GM12878 (cell line): ENCODE measurements around the gene APCDD1L. TPM values are rescaled to one million over a fixed set of nuclear protein-coding genes. Genes with fewer than 3 reads are reported as not detected.

ENCODE experiments used
- ATAC-seq: fragments of 200-7000 bp; cut with Tn5 transposase; 3 replicates; pipeline ENCODE4 v1.9.1; 2020; ENCODE audit warnings: mild to moderate bottlenecking, moderate library complexity
- BruUV-seq: library from RNA; stranded (reverse); fragments of 400-500 nt; replicated peaks from 2 replicates; lab custom pipeline; 2021; lab: Mats Ljungman, UMichigan
- CTCF ChIA-PET: fragments of 300-600 bp; sonication (Branson Sonifier 250); formaldehyde crosslinking; extraction: SDS; loops from one replicate; lab custom pipeline; 2021; ENCODE audit warnings: inconsistent platforms; lab: Yijun Ruan, JAX
- POLR2A ChIA-PET: fragments of 350-600 bp; formaldehyde crosslinking; extraction: SDS; loops from one replicate; lab custom pipeline; 2021; ENCODE audit warnings: inconsistent platforms; lab: Charles Lee
- RAD21 ChIA-PET: fragments of 300-600 bp; sonication (Branson Sonifier 250); formaldehyde crosslinking; loops from one replicate; lab custom pipeline; 2023; ENCODE audit warnings: antibody characterized with exemption; ENCODE audit not compliant: unreplicated experiment; lab: Charles Lee
- SMC1A ChIA-PET: fragments of 300-600 bp; sonication (Branson Sonifier 250); formaldehyde crosslinking; loops from one replicate; lab custom pipeline; 2023; ENCODE audit not compliant: unreplicated experiment, uncharacterized antibody; lab: Charles Lee
- DNase-seq: peaks from one replicate; pipeline ENCODE4 v3.0.0-alpha.2; 2011; ENCODE audit warnings: low read depth, low spot score
- FAIRE-seq: peaks from 3 replicates; lab custom pipeline; 2011; peaks lifted over from hg19 to GRCh38; lab: Jason Lieb, UNC
- H2AFZ ChIP-seq: 2 replicates; pipeline ENCODE4 v1.6.0; 2011; ENCODE audit warnings: low read depth, low read length, control low read depth; ENCODE audit not compliant: control insufficient read depth
- H3K27ac ChIP-seq: 2 replicates; pipeline ENCODE4 v1.5.1; 2011; ENCODE audit warnings: control low read depth; ENCODE audit not compliant: control insufficient read depth, insufficient read depth
- H3K27me3 ChIP-seq, 2 experiments: replicated peaks in 1 of 2; 2 replicates each; pipeline versions ENCODE4 v1.6.0 to v1.6.1; 2011; ENCODE audit warnings: low read length in 1 of 2; ENCODE audit not compliant: control insufficient read depth in 2 of 2, insufficient read depth in 2 of 2
- H3K36me3 ChIP-seq, 2 experiments: 2 replicates each; pipeline ENCODE4 v1.5.1; 2011; ENCODE audit warnings: low read length in 1 of 2; ENCODE audit not compliant: control insufficient read depth in 2 of 2, insufficient read depth in 2 of 2
- H3K4me1 ChIP-seq: 2 replicates; pipeline ENCODE4 v1.6.1; 2011; ENCODE audit warnings: mild to moderate bottlenecking, low read length, moderate library complexity, mixed read lengths; ENCODE audit not compliant: control insufficient read depth, insufficient read depth
- H3K4me2 ChIP-seq: 2 replicates; pipeline ENCODE4 v1.6.0; 2011; ENCODE audit warnings: control low read depth; ENCODE audit not compliant: control insufficient read depth, insufficient read depth
- H3K4me3 ChIP-seq: fragments of 200-600 bp; sonication (generic); 2 replicates; pipeline ENCODE4 v1.5.1; 2016
- H3K79me2 ChIP-seq: 2 replicates; pipeline ENCODE4 v1.6.0; 2011; ENCODE audit warnings: low read length; ENCODE audit not compliant: control insufficient read depth, insufficient read depth
- H3K9ac ChIP-seq: 2 replicates; pipeline ENCODE4 v1.8.0; 2011; ENCODE audit warnings: low read length, control low read depth, mixed read lengths; ENCODE audit not compliant: control insufficient read depth, insufficient read depth
- H3K9me3 ChIP-seq: replicated peaks from 3 replicates; pipeline ENCODE4 v1.5.1; 2011; ENCODE audit warnings: mild to moderate bottlenecking, low read length; ENCODE audit not compliant: control insufficient read depth, insufficient read depth
- H4K20me1 ChIP-seq: 2 replicates; pipeline ENCODE4 v1.6.0; 2011; ENCODE audit not compliant: control insufficient read depth, insufficient read depth
- E2F4 ChIP-seq: IDR thresholded peaks from 2 replicates; pipeline ENCODE4 v1.6.1; 2012; ENCODE audit warnings: low read depth, low read length, improper control_type of control experiment
- E2F8 ChIP-seq: fragments of 450-650 bp; IDR thresholded peaks from 2 replicates; pipeline ENCODE4 v1.6.1; 2018; ENCODE audit warnings: mild to moderate bottlenecking, low read depth, moderate library complexity; ENCODE audit not compliant: partially characterized antibody
- ELK1 ChIP-seq: IDR thresholded peaks from 2 replicates; pipeline ENCODE4 v1.6.1; 2012; ENCODE audit warnings: low read depth, low read length, improper control_type of control experiment
- EP300 ChIP-seq, 2 experiments: fragments of 150-350 bp in 1 of 2; IDR thresholded peaks; 2 replicates each; pipeline ENCODE4 v1.6.1; 2011 to 2012; ENCODE audit warnings: low read depth in 2 of 2, low read length in 2 of 2, borderline replicate concordance in 1 of 2, improper control_type of control experiment in 1 of 2, inconsistent platforms in 1 of 2; ENCODE audit not compliant: control insufficient read depth in 1 of 2
- LARP7 ChIP-seq: fragments of 450-650 bp; IDR thresholded peaks from 2 replicates; pipeline ENCODE4 v1.6.1; 2017; ENCODE audit warnings: mild to moderate bottlenecking
- RELB ChIP-seq: fragments of 450-650 bp; IDR thresholded peaks from 2 replicates; pipeline ENCODE4 v1.6.1; 2017; ENCODE audit warnings: low read depth, mild to moderate bottlenecking, moderate library complexity
- STAT3 ChIP-seq: IDR thresholded peaks from 2 replicates; pipeline ENCODE4 v1.6.1; 2011; ENCODE audit warnings: low read depth, low read length, improper control_type of control experiment
- TAF1 ChIP-seq: IDR thresholded peaks from 2 replicates; pipeline ENCODE4 v1.6.1; 2011; ENCODE audit warnings: mild to moderate bottlenecking, low read depth, low read length, borderline replicate concordance
- ZNF207 ChIP-seq: fragments of 450-650 bp; IDR thresholded peaks from 2 replicates; pipeline ENCODE4 v1.6.1; 2014; ENCODE audit warnings: antibody characterized with exemption, mild to moderate bottlenecking, borderline replicate concordance
- ZNF592 ChIP-seq: fragments of 450-650 bp; IDR thresholded peaks from 2 replicates; pipeline ENCODE4 v1.6.1; 2017; ENCODE audit warnings: mild to moderate bottlenecking, moderate library complexity
- WGBS: methylation state at CpG from one replicate; pipeline ENCODE4 v1.1.6; 2016; ENCODE audit warnings: low lambda C conversion rate; ENCODE audit not compliant: insufficient replicate concordance, insufficient coverage; ENCODE audit errors: missing lambda C conversion rate; 5-methylcytosine and 5-hydroxymethylcytosine counted together
- in situ Hi-C: fragments of 300-500 bp; cut with MboI; formaldehyde crosslinking; loops from 9 replicates; pipeline ENCODE4 v1.14.3; 2018; ENCODE audit warnings: mixed read lengths
- intact Hi-C: fragments of 100-400 bp; cut with micrococcal nuclease; formaldehyde crosslinking; loops from one replicate; pipeline ENCODE4 v1.14.2; 2022; ENCODE audit not compliant: unreplicated experiment
- polyA plus RNA-seq, 11 experiments: library from polyadenylated mRNA; depleted of rRNA in 4 of 11; unstranded in 6 of 11; stranded (reverse) in 5 of 11; fragments of >200 nt; fragmentation: Nextera tagmentation in 4 of 11; fragmentation: Illumina TruSeq in 1 of 11; extraction: Ambion mirVana in 4 of 11; extraction: Trizol in 1 of 11; gene quantifications; 1 replicate in 1 of 11; 2 replicates in 10 of 11; pipeline versions ENCODE4 v1.2.1 to v1.2.3, GENCODE V29; 2011 to 2016; ENCODE audit warnings: inconsistent platforms in 2 of 11, missing spikeins in 2 of 11, low read depth in 1 of 11
- total RNA-seq, 4 experiments: library from RNA; depleted of rRNA in 3 of 4; stranded (reverse); fragments of >200 nt in 3 of 4; fragmentation: Illumina TruSeq in 1 of 4; extraction: Trizol in 1 of 4; gene quantifications; 2 replicates each; pipeline versions ENCODE4 v1.2.1 to v1.2.3, GENCODE V29; 2013 to 2021

The APCDD1L gene
- total and polyA plus RNA-seq, 10 of the 15 experiments (the other 5 are each of a cell fraction or from before 2014, with no cell fraction given), result 0.14 to 0.50 TPM; not detected in 8

- CTCF ChIA-PET, result no interaction called here
- RAD21 ChIA-PET, result no interaction called here
- H3K4me3 ChIP-seq, result no peak overlapping the region
- ATAC-seq (no peak), FAIRE-seq (no peak), DNase-seq (no peak)
- POLR2A ChIA-PET, result no interaction called here
- no peak overlapping the region for H3K9ac ChIP-seq
- in situ Hi-C loops (no loop called here), intact Hi-C loops (no loop called here)
- H3K27ac ChIP-seq, result no peak overlapping the region
- H3K79me2 ChIP-seq, result no peaks in the 10 kb centered on the region
- no peaks in the 10 kb centered on the region for H3K27me3 ChIP-seq
- H2AFZ ChIP-seq, result no peak overlapping the region
- no TSS peak for BruUV-seq
- H3K4me1 ChIP-seq, result no peaks in the 10 kb centered on the region
- H4K20me1 ChIP-seq, result no peaks in the 10 kb centered on the region
- H3K36me3 ChIP-seq, result no peaks in the 10 kb centered on the region
- no peaks in the 10 kb centered on the region for H3K9me3 ChIP-seq
- SMC1A ChIA-PET, result no interaction called here
- no peak overlapping the region for H3K4me2 ChIP-seq
- WGBS, result 80% methylated on average over 13 of the region's 13 CpGs
- TF ChIP-seq LARP7 (no peak), ZNF592 (no peak), STAT3 (no peak), ZNF207 (no peak), TAF1 (no peak), E2F8 (no peak), EP300 (IDR thresholded peaks at IDR 0.05; ENCODE audit: borderline replicate concordance in 1 of 2, control insufficient read depth in 1 of 2, low read depth in 2 of 2, low read length in 2 of 2) (no peak), ELK1 (no peak), RELB (no peak), E2F4 (no peak)
Observed at GRCh38 chr20:58497724-58498469, 17.3 kb downstream of the APCDD1L start.
